K562 (cell line): ENCODE results near the gene SORCS1. TPM values are rescaled to one million over a fixed set of nuclear protein-coding genes. Genes with fewer than 3 reads are reported as not detected.

ENCODE experiments used
- KLF10 ChIP-seq: fragments of 250-450 bp; sonication (Bioruptor Pico); IDR thresholded peaks from 2 replicates; pipeline ENCODE4 v1.6.1; 2021; ENCODE audit warnings: matching md5 sums
- polyA plus RNA-seq, 8 experiments: library from polyadenylated mRNA; depleted of rRNA in 4 of 8; stranded (reverse) in 5 of 8; unstranded in 3 of 8; fragments of >200 nt; fragmentation: Nextera tagmentation in 2 of 8; fragmentation: Illumina TruSeq in 1 of 8; extraction: Ambion mirVana in 2 of 8; extraction: Trizol in 1 of 8; gene quantifications; 2 replicates each; pipeline versions ENCODE4 v1.2.1 to v1.2.3, GENCODE V29; 2011 to 2014; ENCODE audit warnings: inconsistent platforms in 1 of 8, missing spikeins in 1 of 8
- total RNA-seq, 7 experiments: library from RNA; depleted of rRNA in 6 of 7; stranded (reverse); fragments of >200 nt in 6 of 7; fragmentation: Illumina TruSeq in 2 of 7; extraction: Trizol in 2 of 7; gene quantifications; 2 replicates each; pipeline versions ENCODE4 v1.2.1 to v1.2.3, GENCODE V29; 2011 to 2021; ENCODE audit warnings: low replicate concordance in 1 of 7
- TF ChIP-seq, protein P1 (sequence below): fragments of 250-450 bp; sonication (Bioruptor Pico); IDR thresholded peaks from 2 replicates; pipeline ENCODE4 v1.4.0; 2020
- TF ChIP-seq, protein P2 (sequence below): sonication (generic); formaldehyde crosslinking; IDR thresholded peaks from 2 replicates; pipeline ENCODE4 v1.8.0; 2022; ENCODE audit warnings: mild to moderate bottlenecking, low read depth, missing genetic modification reagents
- TF ChIP-seq, protein P3 (sequence below): fragments of 450-650 bp; IDR thresholded peaks from 2 replicates; pipeline ENCODE4 v1.6.1; 2016; ENCODE audit warnings: borderline replicate concordance
- TF ChIP-seq, protein P4 (sequence below): fragments of 450-650 bp; conservative IDR thresholded peaks from 2 replicates; pipeline ENCODE4 v1.6.1; 2016; ENCODE audit warnings: missing genetic modification characterization, low read depth, mild to moderate bottlenecking, missing compliant biosample characterization, moderate library complexity

The SORCS1 gene
- total and polyA plus RNA-seq, 9 of the 15 experiments (the other 6 are each of a cell fraction or from before 2014, with no cell fraction given): 1.5 to 3.9 (median 2.7) TPM

DNA sequence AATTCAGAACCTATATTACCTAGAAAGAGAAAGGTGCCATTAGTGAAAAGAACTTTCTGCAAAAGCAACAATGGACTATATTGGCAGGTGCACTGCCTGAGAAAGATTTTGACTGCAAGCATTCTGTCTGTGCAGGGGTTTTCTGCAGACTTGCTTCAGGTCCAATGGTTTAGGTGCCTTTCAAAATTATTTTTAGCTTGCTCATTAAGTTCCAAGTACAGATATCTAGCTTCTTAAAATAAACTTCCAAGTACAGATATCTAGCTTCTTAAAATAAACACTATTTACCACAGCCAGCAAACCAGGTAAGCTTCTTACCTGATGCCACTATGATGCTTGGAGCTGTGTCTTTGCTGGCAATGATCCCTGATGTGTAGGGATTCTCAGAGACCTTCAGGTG lies 485.2 kb downstream of the SORCS1 start (continued):
- TF ChIP-seq, protein P1, sequence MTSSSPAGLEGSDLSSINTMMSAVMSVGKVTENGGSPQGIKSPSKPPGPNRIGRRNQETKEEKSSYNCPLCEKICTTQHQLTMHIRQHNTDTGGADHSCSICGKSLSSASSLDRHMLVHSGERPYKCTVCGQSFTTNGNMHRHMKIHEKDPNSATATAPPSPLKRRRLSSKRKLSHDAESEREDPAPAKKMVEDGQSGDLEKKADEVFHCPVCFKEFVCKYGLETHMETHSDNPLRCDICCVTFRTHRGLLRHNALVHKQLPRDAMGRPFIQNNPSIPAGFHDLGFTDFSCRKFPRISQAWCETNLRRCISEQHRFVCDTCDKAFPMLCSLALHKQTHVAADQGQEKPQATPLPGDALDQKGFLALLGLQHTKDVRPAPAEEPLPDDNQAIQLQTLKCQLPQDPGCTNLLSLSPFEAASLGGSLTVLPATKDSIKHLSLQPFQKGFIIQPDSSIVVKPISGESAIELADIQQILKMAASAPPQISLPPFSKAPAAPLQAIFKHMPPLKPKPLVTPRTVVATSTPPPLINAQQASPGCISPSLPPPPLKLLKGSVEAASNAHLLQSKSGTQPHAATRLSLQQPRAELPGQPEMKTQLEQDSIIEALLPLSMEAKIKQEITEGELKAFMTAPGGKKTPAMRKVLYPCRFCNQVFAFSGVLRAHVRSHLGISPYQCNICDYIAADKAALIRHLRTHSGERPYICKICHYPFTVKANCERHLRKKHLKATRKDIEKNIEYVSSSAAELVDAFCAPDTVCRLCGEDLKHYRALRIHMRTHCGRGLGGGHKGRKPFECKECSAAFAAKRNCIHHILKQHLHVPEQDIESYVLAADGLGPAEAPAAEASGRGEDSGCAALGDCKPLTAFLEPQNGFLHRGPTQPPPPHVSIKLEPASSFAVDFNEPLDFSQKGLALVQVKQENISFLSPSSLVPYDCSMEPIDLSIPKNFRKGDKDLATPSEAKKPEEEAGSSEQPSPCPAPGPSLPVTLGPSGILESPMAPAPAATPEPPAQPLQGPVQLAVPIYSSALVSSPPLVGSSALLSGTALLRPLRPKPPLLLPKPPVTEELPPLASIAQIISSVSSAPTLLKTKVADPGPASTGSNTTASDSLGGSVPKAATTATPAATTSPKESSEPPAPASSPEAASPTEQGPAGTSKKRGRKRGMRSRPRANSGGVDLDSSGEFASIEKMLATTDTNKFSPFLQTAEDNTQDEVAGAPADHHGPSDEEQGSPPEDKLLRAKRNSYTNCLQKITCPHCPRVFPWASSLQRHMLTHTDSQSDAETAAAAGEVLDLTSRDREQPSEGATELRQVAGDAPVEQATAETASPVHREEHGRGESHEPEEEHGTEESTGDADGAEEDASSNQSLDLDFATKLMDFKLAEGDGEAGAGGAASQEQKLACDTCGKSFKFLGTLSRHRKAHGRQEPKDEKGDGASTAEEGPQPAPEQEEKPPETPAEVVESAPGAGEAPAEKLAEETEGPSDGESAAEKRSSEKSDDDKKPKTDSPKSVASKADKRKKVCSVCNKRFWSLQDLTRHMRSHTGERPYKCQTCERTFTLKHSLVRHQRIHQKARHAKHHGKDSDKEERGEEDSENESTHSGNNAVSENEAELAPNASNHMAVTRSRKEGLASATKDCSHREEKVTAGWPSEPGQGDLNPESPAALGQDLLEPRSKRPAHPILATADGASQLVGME (CRISPR knock-in tag): no peak
- no peak for TF ChIP-seq KLF10 (CRISPR knock-in tag)
- TF ChIP-seq, protein P2, sequence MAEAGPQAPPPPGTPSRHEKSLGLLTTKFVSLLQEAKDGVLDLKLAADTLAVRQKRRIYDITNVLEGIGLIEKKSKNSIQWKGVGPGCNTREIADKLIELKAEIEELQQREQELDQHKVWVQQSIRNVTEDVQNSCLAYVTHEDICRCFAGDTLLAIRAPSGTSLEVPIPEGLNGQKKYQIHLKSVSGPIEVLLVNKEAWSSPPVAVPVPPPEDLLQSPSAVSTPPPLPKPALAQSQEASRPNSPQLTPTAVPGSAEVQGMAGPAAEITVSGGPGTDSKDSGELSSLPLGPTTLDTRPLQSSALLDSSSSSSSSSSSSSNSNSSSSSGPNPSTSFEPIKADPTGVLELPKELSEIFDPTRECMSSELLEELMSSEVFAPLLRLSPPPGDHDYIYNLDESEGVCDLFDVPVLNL (CRISPR knock-in tag): no peak
- TF ChIP-seq, protein P3, sequence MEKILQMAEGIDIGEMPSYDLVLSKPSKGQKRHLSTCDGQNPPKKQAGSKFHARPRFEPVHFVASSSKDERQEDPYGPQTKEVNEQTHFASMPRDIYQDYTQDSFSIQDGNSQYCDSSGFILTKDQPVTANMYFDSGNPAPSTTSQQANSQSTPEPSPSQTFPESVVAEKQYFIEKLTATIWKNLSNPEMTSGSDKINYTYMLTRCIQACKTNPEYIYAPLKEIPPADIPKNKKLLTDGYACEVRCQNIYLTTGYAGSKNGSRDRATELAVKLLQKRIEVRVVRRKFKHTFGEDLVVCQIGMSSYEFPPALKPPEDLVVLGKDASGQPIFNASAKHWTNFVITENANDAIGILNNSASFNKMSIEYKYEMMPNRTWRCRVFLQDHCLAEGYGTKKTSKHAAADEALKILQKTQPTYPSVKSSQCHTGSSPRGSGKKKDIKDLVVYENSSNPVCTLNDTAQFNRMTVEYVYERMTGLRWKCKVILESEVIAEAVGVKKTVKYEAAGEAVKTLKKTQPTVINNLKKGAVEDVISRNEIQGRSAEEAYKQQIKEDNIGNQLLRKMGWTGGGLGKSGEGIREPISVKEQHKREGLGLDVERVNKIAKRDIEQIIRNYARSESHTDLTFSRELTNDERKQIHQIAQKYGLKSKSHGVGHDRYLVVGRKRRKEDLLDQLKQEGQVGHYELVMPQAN: no peak
- TF ChIP-seq, protein P4, sequence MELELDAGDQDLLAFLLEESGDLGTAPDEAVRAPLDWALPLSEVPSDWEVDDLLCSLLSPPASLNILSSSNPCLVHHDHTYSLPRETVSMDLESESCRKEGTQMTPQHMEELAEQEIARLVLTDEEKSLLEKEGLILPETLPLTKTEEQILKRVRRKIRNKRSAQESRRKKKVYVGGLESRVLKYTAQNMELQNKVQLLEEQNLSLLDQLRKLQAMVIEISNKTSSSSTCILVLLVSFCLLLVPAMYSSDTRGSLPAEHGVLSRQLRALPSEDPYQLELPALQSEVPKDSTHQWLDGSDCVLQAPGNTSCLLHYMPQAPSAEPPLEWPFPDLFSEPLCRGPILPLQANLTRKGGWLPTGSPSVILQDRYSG (tag): no peak
- TF ChIP-seq, all 486 proteins: peak for 0
